NCI-H524 treated with DMSO at 0.1 percent for 48 hours (cell line): ENCODE measurements around the gene CUX1.

Source experiments
- DNase-seq: peaks from one replicate; lab custom pipeline; 2025; lab: John Stamatoyannopoulos, UW

Gene CUX1

DNA sequence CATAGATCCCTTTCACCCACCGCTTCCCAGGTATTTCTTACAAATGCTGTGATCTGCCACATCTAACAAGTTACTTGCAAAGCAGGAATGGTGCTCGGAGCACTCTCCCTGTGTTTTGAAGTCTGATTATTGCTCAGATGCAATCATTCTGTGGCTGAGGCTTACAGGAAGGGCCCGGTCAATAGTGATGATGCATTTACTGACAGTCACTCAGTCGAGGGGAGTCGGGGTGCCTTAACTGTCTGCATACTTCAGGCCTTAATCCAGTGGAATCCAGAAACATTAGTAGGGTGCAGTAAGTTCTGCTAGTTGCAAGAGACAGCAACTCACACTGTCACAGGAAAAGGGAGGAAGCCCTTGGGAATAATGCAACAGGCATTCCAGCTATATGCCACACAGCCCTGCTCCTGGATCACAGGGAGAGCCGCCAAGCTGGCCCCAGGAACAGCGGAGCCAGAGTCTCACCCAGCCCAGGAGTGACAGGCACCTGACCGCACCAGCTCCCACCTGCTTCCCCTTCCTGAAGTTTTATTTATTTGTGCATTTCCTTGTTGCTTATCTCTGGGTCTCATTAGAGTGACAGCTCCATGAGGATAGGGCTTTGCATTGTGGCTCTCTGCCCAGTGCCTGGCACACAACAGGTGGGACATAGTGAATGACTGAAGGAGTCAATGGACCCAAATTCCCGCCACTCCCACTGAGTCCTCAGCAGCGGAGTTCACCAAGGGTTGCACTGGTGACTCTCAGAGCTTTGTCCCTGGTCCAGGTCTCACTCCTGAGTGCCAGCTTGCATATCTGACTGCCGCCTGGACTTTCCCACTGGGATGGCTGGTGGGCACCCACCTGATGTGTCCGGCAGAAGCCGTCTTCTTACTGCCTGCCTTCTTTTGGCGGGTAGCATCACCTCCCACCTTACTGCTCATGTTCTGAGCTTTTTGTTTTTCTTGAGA lies 256.8 kb downstream of the CUX1 start:
- no peak for DNase-seq

DNA sequence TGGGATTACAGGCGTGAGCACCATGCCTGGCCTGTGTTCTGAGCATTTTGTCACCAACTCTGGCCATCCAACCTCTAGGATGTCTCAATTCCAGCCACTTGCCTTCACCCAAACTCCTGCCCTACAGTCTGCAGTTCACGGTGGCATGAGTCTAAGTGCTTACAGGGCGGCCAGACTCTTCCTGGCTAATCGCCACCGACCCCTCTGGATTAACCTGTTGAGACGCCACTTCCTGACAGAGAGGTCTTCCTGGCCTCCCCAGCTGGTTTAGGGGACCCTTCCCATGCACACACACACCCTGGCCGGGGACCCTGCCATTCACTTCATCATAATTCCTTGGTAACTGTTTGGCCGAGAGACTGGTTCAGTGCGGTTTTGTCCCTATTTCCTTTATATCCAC lies 257.7 kb downstream of the CUX1 start:
- no peak for DNase-seq

DNA sequence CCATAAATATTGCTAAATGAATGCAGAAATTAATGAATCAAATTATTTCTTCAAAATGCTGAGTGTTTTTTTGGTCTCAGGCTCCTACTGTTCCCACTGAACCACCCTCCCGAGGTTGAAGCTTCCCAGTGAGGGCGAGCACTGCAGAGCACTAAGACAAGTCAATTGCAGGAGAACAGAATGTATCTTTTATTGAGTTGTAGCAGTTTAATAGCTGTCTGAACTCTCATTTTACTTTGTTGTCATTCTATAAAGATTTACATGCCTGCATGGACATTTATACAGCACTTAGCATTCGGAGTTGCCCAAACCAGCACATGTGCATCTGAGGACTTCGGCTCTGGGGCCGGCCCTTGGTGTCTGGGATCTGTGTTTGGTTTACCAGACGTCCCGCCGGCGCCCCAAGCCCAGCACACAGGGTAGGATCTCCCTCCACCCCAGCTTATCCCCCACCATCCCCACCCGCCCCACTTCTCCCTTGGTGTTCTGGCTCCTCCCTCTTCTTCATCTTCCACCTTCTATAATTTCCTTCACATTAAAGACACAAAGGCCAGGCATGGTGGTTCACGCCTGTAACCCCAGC lies 258.2 kb downstream of the CUX1 start:
- no peak for DNase-seq

DNA sequence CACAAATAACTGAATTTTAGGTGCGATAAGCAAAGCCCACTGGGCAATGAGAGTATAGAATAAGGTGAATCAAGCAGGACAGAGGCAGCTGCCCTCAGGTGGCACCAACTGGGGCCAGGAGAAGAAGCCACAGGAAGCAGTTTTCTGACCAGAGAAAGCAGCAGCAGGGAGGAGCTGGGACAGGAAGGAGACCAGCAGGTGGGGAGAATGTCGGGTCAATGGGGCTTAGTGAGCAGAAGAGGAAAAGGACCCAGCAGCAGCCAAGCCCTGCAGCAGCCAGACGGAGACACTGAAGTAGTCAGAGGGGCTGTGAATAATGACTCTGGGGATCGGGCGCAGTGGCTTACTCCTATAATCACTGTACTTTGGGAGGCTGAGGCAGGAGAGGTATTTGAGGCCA lies 259.7 kb downstream of the CUX1 start:
- no peak for DNase-seq

DNA sequence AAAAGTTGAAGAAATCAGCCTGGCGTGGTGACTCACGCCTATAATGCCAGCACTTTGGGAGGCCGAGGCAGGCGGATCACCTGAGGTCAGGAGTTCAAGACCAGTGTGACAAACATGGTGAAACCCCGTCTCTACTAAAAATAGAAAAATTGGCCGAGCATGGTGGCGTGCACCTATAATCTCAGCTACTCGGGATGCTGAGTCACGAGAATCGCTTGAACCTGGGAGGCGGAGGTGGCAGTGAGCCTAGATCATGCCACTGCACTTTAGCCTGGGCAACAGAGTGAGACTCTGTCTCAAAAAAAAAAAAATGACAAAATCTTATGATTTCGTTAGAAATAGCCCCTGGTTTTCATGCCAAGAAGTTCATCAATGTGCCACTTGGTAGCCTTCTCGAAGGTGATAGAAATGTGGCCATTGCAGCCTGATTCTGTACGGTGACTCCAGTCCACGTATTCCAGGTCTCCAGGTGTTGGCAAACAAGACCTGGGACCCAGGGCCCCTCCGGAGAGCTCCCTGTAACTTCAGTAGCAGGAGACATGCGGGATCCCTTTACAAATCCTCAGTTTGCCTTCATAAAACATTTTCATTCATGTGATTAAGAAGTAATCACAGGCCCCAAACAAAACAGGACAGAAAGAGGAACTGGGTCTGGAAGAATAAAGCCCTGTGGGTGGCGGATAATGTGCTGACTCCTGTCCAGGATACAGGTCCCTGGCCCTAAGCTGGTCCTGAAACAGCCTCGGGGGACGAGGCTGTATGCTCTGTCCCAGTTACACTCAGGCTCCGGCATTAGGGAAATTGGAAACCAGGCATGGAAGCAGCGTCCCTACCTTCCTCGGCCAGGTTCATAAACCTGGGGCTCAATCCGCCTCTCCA lies 262.0 kb downstream of the CUX1 start:
- no peak for DNase-seq

DNA sequence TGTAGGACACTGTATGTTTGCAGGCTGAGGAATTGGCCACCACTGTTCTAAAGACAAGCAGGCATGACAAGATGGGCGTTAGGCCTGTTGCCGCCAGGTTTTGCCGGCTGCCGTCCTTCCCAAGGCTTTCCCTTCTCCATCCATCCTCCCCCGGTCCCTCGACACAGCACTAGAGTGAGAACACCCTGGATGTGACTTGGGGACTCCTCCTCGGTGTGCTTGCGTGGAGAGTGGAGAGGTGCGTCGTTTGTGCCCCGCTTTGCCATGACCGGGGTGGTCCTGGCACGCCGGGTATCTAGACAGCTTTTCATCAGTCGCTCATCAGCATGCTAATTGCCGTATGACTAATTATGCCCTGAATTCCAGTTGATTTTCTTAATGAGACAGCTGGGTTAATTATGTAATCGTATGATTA lies 262.6 kb downstream of the CUX1 start:
- DNase-seq, result no peak

DNA sequence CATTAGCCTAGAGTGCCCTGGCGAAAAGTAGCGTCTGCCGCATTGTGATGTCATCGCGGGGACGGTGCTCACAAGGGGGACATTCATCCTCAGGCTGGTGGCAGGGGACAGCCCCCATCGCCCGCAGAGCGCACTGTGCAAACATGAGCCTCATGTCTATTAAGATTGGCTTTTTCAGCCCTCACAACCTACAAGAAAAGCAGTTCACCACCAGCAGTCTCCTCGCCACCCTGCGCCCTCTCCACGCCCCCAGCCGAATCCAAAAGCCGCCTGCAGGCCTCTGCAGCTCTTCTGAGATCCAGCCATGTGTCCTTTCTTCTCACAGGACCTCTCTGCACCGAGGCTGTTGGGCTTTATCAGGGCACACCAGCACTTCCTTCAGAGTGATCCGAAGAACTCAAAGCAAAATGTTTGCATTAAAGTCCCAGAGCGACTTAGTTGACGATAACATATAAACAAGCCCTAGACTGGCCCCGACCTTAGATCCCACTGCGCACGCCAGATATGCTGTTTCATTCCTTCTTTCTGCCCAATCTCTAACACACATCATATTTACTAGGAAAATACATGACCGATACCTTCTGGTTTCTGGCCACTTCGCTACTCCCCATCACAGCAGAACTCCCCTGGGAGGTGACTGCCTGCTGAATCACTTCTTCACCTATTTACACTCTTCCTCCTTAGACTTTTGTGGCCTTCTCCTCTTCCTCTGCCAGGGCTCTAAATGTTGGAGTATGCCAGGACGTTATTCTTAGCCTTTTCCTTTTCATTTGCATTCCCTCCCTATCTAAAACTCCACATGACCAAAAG lies 263.2 kb downstream of the CUX1 start:
- no peak for DNase-seq

DNA sequence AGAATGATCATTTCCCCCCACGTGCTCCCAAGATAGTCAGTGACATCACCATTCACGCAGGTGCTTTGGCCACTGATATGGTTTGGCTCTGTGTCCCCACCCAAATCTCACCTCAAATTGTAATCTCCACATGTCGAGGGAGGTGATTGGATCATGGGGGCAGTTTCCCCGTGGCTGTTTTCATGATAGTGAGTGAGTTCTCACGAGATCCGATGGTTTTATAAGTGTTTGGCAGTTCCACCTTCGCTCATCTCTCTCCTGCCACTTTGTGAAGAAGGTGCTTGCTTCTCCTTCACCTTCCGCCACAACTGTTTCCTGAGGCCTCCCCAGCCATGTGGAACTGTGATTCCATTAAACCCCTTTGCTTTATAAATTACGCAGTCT lies 263.8 kb downstream of the CUX1 start:
- no peak for DNase-seq

DNA sequence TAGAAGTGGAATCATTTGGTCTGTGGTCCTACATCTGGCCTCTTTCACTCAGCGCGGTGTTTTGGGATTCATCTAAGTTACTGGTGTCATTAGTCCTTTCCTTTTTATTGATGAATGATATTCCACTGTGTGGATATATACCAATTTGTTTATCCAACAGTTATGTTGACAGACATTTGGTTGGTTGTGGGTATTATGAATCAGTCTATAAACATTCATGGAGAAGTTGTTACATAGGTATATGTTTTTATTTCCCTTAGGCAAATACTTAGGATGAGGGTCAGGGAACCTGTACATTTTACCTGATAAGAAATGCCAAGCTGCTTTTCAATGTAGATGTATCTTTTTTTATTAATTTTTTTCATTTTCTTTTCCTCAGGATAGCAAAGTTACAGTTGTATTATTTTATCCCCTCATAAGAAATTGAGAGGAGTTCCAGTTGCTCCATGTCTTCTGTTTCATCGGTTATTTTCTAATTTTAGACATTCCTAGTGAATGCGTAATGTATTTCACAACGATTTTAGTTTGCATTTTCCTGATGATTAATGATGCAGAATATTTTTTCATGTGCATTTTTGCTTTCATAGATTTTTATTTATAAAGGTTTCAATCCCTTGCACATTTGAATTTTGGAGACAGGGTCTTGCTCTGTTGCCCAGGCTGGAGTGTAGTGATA lies 265.4 kb downstream of the CUX1 start:
- no peak for DNase-seq

DNA sequence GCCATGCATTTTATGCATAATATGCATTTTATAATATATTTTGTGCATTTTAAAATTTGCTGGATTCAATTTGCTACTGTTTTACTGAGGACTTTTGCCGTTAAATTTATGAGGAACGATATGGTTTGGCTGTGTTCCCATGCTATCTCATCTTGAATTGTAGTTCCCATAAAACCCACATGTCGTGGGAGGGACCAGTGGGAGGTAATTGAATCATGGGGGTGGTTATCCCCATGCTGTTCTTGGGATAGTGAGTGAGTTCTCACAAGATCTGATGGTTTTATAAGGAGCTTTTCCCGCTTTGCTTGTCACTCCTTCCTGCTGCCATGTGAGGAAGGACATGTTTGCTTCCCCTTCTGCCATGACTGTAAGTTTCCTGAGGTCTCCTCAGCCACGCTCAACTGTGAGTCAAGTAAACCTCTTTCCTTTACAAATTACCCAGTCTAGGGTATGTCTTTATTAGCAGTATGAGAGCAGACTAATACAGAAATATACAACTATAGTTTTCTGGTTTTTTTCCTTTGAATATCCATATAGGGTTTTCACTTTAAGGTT lies 267.9 kb downstream of the CUX1 start:
- DNase-seq, result no peak

DNA sequence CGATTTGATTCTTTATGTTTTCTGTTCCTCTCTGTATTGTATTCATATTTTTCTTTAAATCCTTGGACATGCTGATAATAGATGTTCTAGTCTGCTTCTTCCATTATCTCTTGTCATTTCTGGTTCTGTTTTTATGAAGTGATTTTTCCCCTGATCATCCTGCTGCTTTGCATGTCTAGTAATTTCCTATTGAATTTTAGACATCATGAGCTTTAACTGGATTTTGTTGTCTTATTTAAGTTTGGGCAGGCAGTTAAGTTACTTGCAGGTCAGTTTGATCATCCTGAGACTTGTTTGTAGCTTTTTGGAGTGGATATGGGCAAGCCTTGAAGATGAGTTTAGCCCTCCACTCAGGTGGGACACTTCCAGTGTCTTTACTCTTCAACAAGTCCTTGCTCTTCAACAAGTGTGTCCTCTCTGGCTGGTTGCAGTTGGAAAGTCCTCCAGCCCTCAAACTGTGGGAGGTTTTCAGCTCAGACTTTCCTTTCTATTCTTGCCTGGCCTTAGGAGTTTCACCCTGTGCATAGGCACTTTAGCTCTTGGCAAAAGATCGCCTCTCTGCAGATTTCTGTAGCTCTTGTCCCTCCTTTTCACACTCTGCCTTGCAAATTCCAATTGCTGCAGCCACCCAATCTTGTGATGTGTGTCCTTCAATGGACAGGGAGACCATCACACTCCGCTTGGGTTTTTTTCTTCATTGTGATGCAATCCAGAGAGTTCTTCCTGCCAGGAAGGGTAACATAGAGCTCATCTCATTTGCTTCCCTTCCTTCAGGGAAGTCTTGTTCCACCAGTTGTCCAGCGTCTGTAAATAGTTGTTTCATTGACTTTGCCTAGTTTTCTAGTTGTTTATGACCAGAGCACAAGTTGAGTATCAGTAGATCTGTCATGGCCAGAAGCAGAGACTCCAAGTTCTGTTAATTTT lies 272.0 kb downstream of the CUX1 start:
- no peak for DNase-seq

DNA sequence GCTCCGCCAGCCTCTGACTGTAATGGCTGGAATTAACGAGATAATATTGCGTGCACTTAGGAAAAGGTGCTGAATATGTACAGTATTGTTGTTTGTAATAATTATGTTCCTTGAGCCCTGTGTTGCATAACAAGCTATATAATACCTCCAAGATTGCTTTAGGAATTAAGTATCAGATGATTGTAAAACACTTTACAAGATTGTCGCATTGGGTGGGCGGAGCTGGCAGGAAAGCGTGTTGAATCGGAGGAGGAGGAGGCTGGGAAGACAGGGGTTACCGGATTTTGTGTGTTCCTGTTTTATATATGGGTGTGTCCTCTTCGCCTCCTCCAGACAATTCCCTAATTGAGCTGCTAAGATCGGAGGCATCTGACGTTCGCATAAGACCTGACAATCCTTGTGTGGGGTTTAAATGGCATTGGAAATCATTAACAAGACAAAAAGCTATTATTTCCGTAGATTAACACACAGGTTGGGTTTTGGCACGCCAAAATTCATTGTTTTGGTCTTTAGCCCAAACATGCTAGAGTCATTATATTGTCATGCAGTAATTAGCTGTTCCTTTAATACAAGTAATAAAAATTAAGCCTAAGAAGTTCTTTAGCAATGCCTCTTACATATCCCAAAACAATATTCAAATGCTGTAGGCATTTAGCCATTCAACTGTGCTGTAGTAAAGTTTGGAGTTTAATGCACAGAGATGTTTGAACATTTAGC lies 276.3 kb downstream of the CUX1 start:
- no peak for DNase-seq

DNA sequence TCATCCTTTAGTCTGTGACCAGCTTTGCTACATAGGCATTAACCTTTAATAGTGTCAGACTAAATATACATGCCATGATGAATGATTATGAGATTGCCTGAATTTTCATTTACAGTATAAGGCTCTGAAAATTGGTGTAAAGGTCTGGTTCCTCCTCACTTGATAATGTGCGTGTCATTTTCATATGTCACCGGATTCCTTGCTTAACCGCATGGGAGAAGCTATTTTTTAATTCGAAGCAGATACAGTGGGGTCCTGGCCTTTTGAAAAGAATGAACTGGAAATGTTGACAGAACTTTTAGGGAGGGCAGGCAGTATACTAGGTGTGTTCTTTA lies 276.9 kb downstream of the CUX1 start:
- DNase-seq, result no peak

DNA sequence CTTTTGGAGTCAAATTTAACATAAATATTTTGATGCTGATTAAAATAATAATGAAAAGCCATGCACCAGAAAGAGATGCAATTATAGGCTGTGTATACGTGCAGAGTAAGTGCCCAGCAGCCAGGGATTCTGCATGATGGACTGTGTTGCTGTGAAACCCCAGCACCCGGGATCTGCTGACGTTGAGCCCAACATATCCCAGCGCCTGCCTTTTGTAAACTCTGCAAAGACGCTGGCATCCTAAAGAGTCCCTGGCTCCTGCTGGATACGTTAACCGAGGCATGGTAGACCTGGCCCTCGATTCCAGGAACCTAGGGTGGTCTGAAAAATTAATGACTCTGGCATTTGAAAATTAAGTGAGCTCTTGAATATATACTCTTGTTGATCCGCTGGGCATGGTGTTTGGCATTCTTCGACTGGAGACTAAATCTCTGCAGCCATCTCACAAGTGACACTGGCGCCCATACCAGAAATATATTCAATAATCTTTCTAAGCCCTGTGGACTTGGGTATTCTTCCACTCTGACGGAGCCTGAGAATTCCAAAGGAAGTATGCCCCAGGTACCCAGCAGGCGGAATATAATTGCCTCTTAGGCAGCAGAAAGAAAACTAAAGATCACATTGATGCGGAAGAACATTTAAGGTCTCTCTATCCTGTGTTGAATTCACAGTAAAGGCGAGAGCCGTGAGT lies 278.0 kb downstream of the CUX1 start:
- DNase-seq, result no peak

DNA sequence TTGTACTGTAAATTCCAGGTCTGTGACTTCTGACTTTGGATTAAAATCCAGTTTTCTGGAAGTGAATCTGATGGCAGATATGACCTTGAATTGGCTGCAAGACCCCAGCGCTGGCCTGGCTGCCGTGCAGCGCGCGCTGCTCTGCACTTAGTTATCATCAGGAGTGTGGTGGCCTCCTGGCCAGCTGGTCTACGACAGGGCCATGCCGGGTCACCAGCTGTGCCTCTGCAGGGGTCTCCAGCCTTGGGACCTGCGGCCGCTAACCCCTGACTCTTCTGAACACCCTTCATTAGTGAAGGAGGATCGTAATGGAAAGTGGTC lies 278.5 kb downstream of the CUX1 start:
- DNase-seq, result no peak

DNA sequence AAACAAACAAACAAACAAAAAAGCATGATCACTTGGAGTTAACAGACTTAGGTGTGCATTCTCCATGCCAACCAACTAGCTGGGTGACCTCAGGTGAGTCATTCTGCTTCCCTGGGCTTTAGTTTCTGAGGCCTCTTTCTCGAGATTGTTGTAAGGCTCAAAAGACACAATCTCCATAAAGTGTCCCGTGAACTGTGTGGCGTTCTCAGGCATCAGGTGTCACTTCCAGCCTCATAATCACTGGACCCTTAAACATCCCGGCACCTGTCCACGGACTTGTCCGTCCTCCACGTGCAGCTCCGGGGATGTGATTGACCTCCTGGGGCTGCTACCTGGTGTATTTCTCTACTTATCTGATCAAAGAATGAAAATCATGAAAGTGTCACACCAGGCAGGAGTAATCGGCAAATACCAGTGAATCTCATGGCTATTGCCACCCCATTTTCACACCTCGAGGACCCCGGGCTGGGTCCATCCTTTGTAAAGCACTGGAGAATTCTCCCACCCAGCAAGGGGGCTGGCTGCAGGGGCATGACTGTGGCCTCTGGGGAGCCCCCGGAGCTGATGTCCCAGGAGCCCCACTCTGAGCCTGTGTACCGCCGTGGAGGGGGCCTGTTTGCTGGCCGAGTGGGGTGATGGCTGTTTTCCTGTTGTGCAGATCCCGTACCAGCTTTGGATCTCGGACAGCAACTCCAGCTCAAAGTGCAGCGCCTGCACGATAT lies 279.4 kb downstream of the CUX1 start:
- DNase-seq, result no peak

DNA sequence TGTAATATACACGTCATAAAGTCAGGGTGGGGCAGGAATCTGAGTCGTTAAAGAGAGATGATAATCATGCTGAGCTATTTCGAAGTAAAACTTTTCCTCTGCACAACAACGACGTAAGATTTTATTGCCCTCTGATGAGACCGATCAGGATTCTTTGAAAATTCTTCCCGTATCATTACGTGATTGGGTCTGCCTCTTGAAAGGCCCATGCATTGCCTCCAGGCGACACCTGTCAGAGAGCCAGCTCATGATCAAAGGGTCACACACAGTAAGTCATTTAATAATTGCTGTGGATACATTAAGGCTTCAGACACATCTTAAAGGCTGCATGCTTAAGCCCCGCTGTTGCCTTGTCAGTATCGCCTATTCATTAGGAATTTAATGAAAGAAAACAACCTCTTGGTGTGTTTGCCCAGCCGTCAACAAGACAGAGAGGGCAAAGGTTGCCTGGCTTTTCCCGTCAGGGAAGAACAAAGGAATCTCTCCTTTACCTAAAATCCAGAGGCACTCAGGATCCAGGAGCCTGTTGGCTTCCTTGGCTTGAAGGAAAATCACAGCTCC lies 280.3 kb downstream of the CUX1 start:
- no peak for DNase-seq

DNA sequence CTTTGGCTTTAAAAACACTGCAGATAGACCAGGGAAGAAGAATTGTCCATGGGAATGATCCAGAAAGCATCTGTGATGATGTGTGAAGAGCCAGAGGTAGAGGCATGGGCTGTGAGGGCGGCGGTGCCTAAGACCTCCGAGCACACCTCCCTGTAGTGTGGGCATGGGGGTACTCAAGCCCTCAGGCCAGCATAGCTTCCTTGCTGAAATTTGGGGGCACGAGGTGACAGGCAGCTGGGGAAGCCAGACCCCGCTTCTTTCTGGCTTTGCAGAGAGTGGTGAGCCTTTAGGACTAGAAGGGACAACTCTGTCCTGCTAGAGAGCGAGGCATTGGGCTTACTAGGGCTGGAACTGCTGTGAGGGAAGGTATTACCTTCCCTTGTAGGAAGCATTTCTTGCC lies 281.6 kb downstream of the CUX1 start:
- no peak for DNase-seq
